Osteoblast (primary cell): ENCODE results near the gene RNLS. TPM values are rescaled to one million over a fixed set of nuclear protein-coding genes. Genes with fewer than 3 reads are reported as not detected.
A peak's percentile ranks its signal among the peaks of the same experiment; 100 is the strongest.

ENCODE experiments used
- DNase-seq: peaks from one replicate; pipeline ENCODE4 v3.0.0; 2011; ENCODE audit warnings: low spot score, mixed read lengths; ENCODE audit not compliant: insufficient read length; ENCODE audit errors: missing footprints
- H2AFZ ChIP-seq: 2 replicates; pipeline ENCODE4 v1.6.0; 2011; ENCODE audit warnings: mild to moderate bottlenecking, low read length
- H3K27ac ChIP-seq: 2 replicates; pipeline ENCODE4 v1.5.1; 2011; ENCODE audit warnings: mild to moderate bottlenecking, low read depth, low read length, moderate library complexity
- H3K27me3 ChIP-seq: 2 replicates; pipeline ENCODE4 v1.6.0; 2012; ENCODE audit warnings: mild to moderate bottlenecking, control low read depth, inconsistent platforms, low read length, moderate library complexity; ENCODE audit not compliant: insufficient read depth
- H3K36me3 ChIP-seq: 2 replicates; pipeline ENCODE4 v1.5.1; 2011; ENCODE audit warnings: mild to moderate bottlenecking, low read length, control low read depth, moderate library complexity; ENCODE audit not compliant: insufficient read depth
- H3K4me1 ChIP-seq: 2 replicates; pipeline ENCODE4 v1.5.1; 2011; ENCODE audit warnings: mild to moderate bottlenecking, low read length, control low read depth, moderate library complexity; ENCODE audit not compliant: insufficient read depth
- H3K4me2 ChIP-seq: 2 replicates; pipeline ENCODE4 v1.6.0; 2011; ENCODE audit warnings: mild to moderate bottlenecking, low read length; ENCODE audit not compliant: insufficient read depth
- H3K4me3 ChIP-seq: fragments of 200-600 bp; sonication (generic); 3 replicates; pipeline ENCODE4 v1.5.1; 2012; ENCODE audit warnings: mild to moderate bottlenecking, low read length, inconsistent platforms; ENCODE audit not compliant: insufficient read depth
- H3K79me2 ChIP-seq: 2 replicates; pipeline ENCODE4 v1.6.0; 2012; ENCODE audit warnings: mild to moderate bottlenecking, low read length, control low read depth, inconsistent platforms; ENCODE audit not compliant: insufficient read depth
- H3K9me3 ChIP-seq: 2 replicates; pipeline ENCODE4 v1.5.1; 2011; ENCODE audit warnings: low read depth, low read length, control low read depth
- H4K20me1 ChIP-seq: 2 replicates; pipeline ENCODE4 v1.6.0; 2012; ENCODE audit warnings: mild to moderate bottlenecking, low read length, control low read depth; ENCODE audit not compliant: insufficient read depth
- total RNA-seq: library from RNA; depleted of rRNA; stranded (reverse); fragments of >200 nt; gene quantifications from 2 replicates; pipeline ENCODE4 v1.2.3, GENCODE V29; 2012
- TF ChIP-seq, protein P1 (sequence below): IDR thresholded peaks from 2 replicates; pipeline ENCODE4 v1.5.1; 2011; ENCODE audit warnings: mild to moderate bottlenecking, low read depth, low read length, moderate library complexity; ENCODE audit errors: extremely low read depth

Gene RNLS
- total RNA-seq, 1 donor: 22.4 TPM

GRCh38 chr10:88455831-88456230 is 127.3 kb downstream of the RNLS start:
- Histone ChIP-seq H3K36me3 (no peaks in the 10 kb centered on the region), H3K4me1 (peaks cover 11% of the 10 kb centered on the region), H3K4me3 (no peak overlapping the region), H4K20me1 (no peaks in the 10 kb centered on the region), H3K79me2 (no peaks in the 10 kb centered on the region), H3K27me3 (no peaks in the 10 kb centered on the region), H2AFZ (no peak overlapping the region), H3K9me3 (no peaks in the 10 kb centered on the region), H3K27ac (no peak overlapping the region), H3K4me2 (no peak overlapping the region)
- DNase-seq: peak; percentile 27
- TF ChIP-seq, protein P1, sequence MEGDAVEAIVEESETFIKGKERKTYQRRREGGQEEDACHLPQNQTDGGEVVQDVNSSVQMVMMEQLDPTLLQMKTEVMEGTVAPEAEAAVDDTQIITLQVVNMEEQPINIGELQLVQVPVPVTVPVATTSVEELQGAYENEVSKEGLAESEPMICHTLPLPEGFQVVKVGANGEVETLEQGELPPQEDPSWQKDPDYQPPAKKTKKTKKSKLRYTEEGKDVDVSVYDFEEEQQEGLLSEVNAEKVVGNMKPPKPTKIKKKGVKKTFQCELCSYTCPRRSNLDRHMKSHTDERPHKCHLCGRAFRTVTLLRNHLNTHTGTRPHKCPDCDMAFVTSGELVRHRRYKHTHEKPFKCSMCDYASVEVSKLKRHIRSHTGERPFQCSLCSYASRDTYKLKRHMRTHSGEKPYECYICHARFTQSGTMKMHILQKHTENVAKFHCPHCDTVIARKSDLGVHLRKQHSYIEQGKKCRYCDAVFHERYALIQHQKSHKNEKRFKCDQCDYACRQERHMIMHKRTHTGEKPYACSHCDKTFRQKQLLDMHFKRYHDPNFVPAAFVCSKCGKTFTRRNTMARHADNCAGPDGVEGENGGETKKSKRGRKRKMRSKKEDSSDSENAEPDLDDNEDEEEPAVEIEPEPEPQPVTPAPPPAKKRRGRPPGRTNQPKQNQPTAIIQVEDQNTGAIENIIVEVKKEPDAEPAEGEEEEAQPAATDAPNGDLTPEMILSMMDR: no peak

DNA sequence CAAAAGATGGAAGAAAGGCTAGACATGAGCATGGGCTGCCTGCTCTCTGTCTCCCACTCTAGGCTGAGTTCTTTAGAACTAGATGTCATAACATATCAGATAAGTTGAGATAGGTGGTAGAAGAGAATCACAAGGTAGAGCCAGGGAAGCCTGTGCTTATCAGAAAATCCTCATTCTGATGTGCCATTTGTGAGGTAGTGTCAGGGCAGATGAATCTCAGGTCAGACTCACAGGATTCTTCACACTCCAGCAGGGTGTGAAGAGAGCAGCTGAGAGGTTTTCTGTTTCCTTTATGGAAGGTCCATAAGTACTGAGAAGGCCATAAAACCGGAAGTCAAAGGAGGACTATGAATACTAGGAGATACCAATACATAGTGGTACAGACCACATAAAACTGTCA is 132.9 kb downstream of the RNLS start:
- Histone ChIP-seq H4K20me1 (no peaks in the 10 kb centered on the region), H3K27ac (no peak overlapping the region), H3K4me3 (no peak overlapping the region), H3K27me3 (no peaks in the 10 kb centered on the region), H3K36me3 (no peaks in the 10 kb centered on the region), H2AFZ (no peak overlapping the region), H3K9me3 (no peaks in the 10 kb centered on the region), H3K79me2 (no peaks in the 10 kb centered on the region), H3K4me1 (no peaks in the 10 kb centered on the region), H3K4me2 (no peak overlapping the region)
- TF ChIP-seq, protein P1: no peak
- peak; percentile 49 for DNase-seq

- Histone ChIP-seq H3K27me3 (no peaks in the 10 kb centered on the region), H3K9me3 (no peaks in the 10 kb centered on the region), H3K27ac (no peak overlapping the region), H3K4me2 (no peak overlapping the region), H3K79me2 (no peaks in the 10 kb centered on the region), H3K4me3 (no peak overlapping the region), H2AFZ (no peak overlapping the region), H3K36me3 (no peaks in the 10 kb centered on the region), H4K20me1 (no peaks in the 10 kb centered on the region), H3K4me1 (no peaks in the 10 kb centered on the region)
- TF ChIP-seq, protein P1: no peak
- DNase-seq: peak; percentile 15
These were observed 140.4 kb downstream of the RNLS start for GRCh38 chr10:88442716-88443115.

- Histone ChIP-seq H3K27ac (no peak overlapping the region), H2AFZ (no peak overlapping the region), H3K4me3 (no peak overlapping the region), H3K4me2 (no peak overlapping the region), H3K27me3 (no peaks in the 10 kb centered on the region), H3K9me3 (no peaks in the 10 kb centered on the region), H4K20me1 (no peaks in the 10 kb centered on the region), H3K79me2 (no peaks in the 10 kb centered on the region), H3K4me1 (no peaks in the 10 kb centered on the region), H3K36me3 (no peaks in the 10 kb centered on the region)
- DNase-seq: no peak
- TF ChIP-seq, protein P1: no peak
These were observed 142.6 kb downstream of the RNLS start for GRCh38 chr10:88440541-88440940.
